ENCODE measurements around the gene PPP1R12C. TPM values are rescaled to one million over a fixed set of nuclear protein-coding genes. Genes with fewer than 3 reads are reported as not detected.

Gene PPP1R12C
- total RNA-seq, 1 donor from 2014 or later, result 219 TPM

DNA sequence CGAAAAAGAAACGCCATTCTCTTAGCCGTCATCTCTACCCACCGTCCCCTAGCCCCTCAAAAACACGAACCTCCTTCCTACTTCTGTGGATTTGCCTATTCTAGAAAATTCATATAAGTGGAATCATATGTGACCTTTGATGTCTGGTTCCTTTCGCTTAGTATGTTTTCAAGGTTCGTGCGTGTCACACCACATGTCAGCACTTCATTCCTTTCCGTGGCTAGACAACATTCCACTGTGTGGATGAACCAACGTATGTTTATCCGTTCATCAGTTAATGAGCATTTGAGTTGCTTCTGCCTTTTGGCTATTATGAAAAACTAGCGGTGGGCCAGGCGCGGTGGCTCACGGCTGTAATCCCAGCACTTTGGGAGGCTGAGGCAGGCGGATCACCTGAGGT lies 14.0 kb upstream of the PPP1R12C start:
- Histone ChIP-seq H3K36me3 (no peaks in the 10 kb centered on the region), H3K27ac (no peak overlapping the region), H3K4me1 (no peaks in the 10 kb centered on the region), H3K4me3 (no peak overlapping the region), H3K9me3 (no peaks in the 10 kb centered on the region), H3K27me3 (peaks cover 6% of the 10 kb centered on the region)
- TF ChIP-seq, protein P1, sequence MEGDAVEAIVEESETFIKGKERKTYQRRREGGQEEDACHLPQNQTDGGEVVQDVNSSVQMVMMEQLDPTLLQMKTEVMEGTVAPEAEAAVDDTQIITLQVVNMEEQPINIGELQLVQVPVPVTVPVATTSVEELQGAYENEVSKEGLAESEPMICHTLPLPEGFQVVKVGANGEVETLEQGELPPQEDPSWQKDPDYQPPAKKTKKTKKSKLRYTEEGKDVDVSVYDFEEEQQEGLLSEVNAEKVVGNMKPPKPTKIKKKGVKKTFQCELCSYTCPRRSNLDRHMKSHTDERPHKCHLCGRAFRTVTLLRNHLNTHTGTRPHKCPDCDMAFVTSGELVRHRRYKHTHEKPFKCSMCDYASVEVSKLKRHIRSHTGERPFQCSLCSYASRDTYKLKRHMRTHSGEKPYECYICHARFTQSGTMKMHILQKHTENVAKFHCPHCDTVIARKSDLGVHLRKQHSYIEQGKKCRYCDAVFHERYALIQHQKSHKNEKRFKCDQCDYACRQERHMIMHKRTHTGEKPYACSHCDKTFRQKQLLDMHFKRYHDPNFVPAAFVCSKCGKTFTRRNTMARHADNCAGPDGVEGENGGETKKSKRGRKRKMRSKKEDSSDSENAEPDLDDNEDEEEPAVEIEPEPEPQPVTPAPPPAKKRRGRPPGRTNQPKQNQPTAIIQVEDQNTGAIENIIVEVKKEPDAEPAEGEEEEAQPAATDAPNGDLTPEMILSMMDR (IDR thresholded peaks at IDR 0.05), result no peak
- intact Hi-C loops (cut with DNase I), result no loop called here
- no peak for DNase-seq (ENCODE audit: low spot score in 2 of 2)

DNA sequence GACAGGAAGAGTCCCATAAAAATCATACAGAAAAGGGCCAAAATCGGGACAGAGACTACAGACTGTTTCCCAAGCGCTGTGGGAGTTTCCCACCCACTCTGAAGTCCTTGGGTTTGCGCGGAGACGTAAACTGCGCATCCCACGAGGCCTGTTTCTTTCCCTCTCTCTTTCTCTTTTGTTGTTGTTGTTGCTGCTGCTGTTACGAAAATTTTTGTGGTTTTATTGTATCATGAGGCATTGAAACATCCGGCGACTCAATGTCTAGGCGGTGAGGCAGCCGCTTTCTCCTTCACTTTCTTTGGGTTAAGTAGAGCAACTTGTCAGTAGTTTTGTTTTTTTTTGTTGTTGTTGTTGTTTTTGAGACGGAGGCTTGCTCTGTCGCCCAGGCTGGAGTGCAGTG lies 1.6 kb upstream of the PPP1R12C start:
- no peak for DNase-seq (ENCODE audit: low spot score in 2 of 2)
- Histone ChIP-seq H3K27ac (no peak overlapping the region), H3K4me1 (peaks cover 11 to 28% of the 10 kb centered on the region in 2 donors), H3K9me3 (no peaks in the 10 kb centered on the region), H3K27me3 (no peaks in the 10 kb centered on the region), H3K36me3 (no peaks in the 10 kb centered on the region), H3K4me3 (no peak overlapping the region)
- intact Hi-C loops (cut with DNase I), result loop anchor here (5.0 to 10.0 kb wide), 7 partner anchors 163 to 1254 kb away; partner anchors contain the start of genes BRSK1, CDC42EP5, HSPBP1 and MYADM
- TF ChIP-seq, protein P1 (IDR thresholded peaks at IDR 0.05), result no peak

DNA sequence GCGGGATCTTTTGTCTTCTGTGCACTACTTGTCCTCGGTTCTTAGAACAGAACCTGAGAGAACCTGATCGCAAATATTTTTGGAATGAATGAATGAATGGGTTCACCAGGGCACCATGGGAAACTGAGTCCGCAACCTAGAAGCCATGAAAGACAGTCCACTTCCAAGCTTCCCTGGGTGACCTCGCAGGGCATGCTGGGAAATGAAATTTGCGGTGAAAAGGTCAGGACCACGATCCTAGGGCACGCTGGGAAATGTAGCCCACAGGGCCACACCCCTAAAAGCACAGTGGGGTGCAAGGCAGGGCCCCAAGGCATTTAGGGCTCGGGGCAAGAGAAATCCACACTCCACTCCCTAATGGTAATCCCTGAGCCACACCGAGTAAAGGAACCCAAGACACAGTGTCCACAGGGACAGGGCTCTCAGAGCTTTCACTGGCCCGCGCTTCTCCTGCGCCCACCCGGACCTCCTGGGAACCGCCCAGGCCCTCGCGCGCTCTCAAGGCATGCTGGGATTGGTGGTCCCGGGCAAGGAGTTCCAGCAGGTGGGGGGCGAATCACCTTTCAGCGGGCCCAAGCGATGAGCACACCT lies 1.1 kb upstream of the PPP1R12C start:
- no peaks in the 10 kb centered on the region for H3K36me3 ChIP-seq
- peak overlapping the region; percentile 74 to 79 for H3K27ac ChIP-seq
- H3K9me3 ChIP-seq, result no peaks in the 10 kb centered on the region
- peak overlapping the region; percentile 73 to 76 for H3K4me3 ChIP-seq
- TF ChIP-seq, protein P1 (IDR thresholded peaks at IDR 0.05), result no peak
- intact Hi-C loops (cut with DNase I), result loop anchor here (5.0 to 10.0 kb wide), 7 partner anchors 164 to 1254 kb away; partner anchors contain the start of genes BRSK1, CDC42EP5, HSPBP1 and MYADM
- DNase-seq (ENCODE audit: low spot score in 2 of 2), result peak in 1 of 2 donors; percentile 73
- H3K4me1 ChIP-seq, result peaks cover 13 to 32% of the 10 kb centered on the region in 2 donors
- no peaks in the 10 kb centered on the region for H3K27me3 ChIP-seq

DNA sequence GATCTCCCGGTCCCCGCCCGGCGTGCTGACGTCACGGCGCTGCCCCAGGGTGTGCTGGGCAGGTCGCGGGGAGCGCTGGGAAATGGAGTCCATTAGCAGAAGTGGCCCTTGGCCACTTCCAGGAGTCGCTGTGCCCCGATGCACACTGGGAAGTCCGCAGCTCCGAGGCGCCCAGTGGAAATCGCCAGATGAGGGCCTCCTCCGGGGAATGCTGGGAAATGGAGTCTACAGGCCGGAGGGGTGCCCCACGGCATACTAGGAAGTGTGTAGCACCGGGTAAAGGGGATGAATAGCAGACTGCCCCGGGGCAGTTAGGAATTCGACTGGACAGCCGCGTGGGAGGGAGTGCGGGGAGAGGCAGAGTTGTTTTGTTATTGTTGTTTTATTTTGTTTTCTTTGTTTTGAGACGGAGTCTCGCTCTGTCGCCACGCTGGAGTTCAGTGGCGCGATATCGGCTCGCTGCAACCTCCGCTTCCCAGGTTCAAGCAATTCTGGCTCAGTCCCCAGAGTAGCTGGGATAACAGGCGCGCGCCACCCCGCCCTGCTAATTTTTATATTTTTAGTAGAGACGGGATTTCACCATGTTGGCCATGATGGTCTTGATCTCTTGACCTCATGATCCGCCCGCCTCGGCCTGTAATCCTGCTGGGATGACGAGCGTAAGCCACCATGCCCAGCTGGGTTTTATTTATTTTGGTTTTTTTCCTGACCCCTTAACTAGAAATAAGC lies 390 bp upstream of the PPP1R12C start:
- Histone ChIP-seq H3K9me3 (no peaks in the 10 kb centered on the region), H3K4me1 (peaks cover 13 to 37% of the 10 kb centered on the region in 2 donors), H3K27me3 (no peaks in the 10 kb centered on the region), H3K27ac (peak overlapping the region; percentile 74 to 79), H3K36me3 (no peaks in the 10 kb centered on the region), H3K4me3 (peak overlapping the region; percentile 76 to 81)
- intact Hi-C loops (cut with DNase I), result loop anchor here (1.0 to 10.0 kb wide), 12 partner anchors 55 to 1253 kb away; partner anchors contain the start of genes BRSK1, CDC42EP5, FIZ1 and HSPBP1
- TF ChIP-seq, protein P1 (IDR thresholded peaks at IDR 0.05), result no peak
- peak; percentile 98 to 100 for DNase-seq (ENCODE audit: low spot score in 2 of 2)

DNA sequence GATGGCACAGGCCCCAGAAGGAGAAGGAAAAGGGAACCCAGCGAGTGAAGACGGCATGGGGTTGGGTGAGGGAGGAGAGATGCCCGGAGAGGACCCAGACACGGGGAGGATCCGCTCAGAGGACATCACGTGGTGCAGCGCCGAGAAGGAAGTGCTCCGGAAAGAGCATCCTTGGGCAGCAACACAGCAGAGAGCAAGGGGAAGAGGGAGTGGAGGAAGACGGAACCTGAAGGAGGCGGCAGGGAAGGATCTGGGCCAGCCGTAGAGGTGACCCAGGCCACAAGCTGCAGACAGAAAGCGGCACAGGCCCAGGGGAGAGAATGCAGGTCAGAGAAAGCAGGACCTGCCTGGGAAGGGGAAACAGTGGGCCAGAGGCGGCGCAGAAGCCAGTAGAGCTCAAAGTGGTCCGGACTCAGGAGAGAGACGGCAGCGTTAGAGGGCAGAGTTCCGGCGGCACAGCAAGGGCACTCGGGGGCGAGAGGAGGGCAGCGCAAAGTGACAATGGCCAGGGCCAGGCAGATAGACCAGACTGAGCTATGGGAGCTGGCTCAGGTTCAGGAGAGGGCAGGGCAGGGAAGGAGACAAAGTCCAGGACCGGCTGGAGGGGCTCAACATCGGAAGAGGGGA lies 1.1 kb downstream of the PPP1R12C start:
- TF ChIP-seq, protein P1 (IDR thresholded peaks at IDR 0.05), result no peak
- Histone ChIP-seq H3K27me3 (no peaks in the 10 kb centered on the region), H3K4me1 (peaks cover 13 to 38% of the 10 kb centered on the region in 2 donors), H3K27ac (peak overlapping the region; percentile 79 to 87), H3K9me3 (no peaks in the 10 kb centered on the region), H3K4me3 (peak overlapping the region; percentile 76 to 81), H3K36me3 (peaks cover 0 to 8% of the 10 kb centered on the region in 2 donors)
- peak in 1 of 2 donors; percentile 84 for DNase-seq (ENCODE audit: low spot score in 2 of 2)
- intact Hi-C loops (cut with DNase I), result loop anchor here (2.0 to 10.0 kb wide), 10 partner anchors 54 to 1252 kb away; partner anchors contain the start of genes BRSK1, CDC42EP5, FIZ1 and HSPBP1

Data from ascending aorta (tissue), 2 donors.